HEK293 (cell line): Measurements from ENCODE around the gene HSFX3.

Source experiments
- EGR2 ChIP-seq: fragments of 450-650 bp; formaldehyde crosslinking; IDR thresholded peaks from 2 replicates; pipeline ENCODE4 v1.5.1; 2016; ENCODE audit warnings: low read depth, missing biosample characterization, missing genetic modification characterization
- KLF16 ChIP-seq: fragments of 450-650 bp; formaldehyde crosslinking; IDR thresholded peaks from 2 replicates; pipeline ENCODE4 v1.5.1; 2017; ENCODE audit warnings: missing biosample characterization, missing genetic modification characterization
- OSR2 ChIP-seq: fragments of 450-650 bp; formaldehyde crosslinking; IDR thresholded peaks from 2 replicates; pipeline ENCODE4 v1.5.1; 2016; ENCODE audit warnings: missing biosample characterization, missing genetic modification characterization
- TRIM28 ChIP-seq: IDR thresholded peaks from 2 replicates; pipeline ENCODE4 v1.6.1; 2011; ENCODE audit warnings: low read length, control low read depth, borderline replicate concordance
- ZBTB20 ChIP-seq: fragments of 450-650 bp; formaldehyde crosslinking; IDR thresholded peaks from 2 replicates; pipeline ENCODE4 v1.5.1; 2016; ENCODE audit warnings: missing biosample characterization, missing genetic modification characterization
- ZBTB48 ChIP-seq: fragments of 450-650 bp; formaldehyde crosslinking; IDR thresholded peaks from 2 replicates; pipeline ENCODE4 v1.5.1; 2016; ENCODE audit warnings: missing biosample characterization, missing genetic modification characterization
- ZFHX2 ChIP-seq: fragments of 450-650 bp; formaldehyde crosslinking; conservative IDR thresholded peaks from 2 replicates; pipeline ENCODE4 v1.5.1; 2016; ENCODE audit warnings: missing biosample characterization, missing genetic modification characterization
- ZFP69B ChIP-seq: fragments of 450-650 bp; formaldehyde crosslinking; IDR thresholded peaks from 2 replicates; pipeline ENCODE4 v1.5.1; 2016; ENCODE audit warnings: missing biosample characterization, missing genetic modification characterization
- ZNF146 ChIP-seq: fragments of 450-650 bp; formaldehyde crosslinking; IDR thresholded peaks from 2 replicates; pipeline ENCODE4 v1.5.1; 2016; ENCODE audit warnings: missing biosample characterization, missing genetic modification characterization
- ZNF16 ChIP-seq: fragments of 450-650 bp; formaldehyde crosslinking; IDR thresholded peaks from 2 replicates; pipeline ENCODE4 v1.5.1; 2016; ENCODE audit warnings: low read depth, missing biosample characterization, missing genetic modification characterization
- ZNF2 ChIP-seq: fragments of 450-650 bp; formaldehyde crosslinking; IDR thresholded peaks from 2 replicates; pipeline ENCODE4 v1.5.1; 2016; ENCODE audit warnings: missing biosample characterization, missing genetic modification characterization
- ZNF223 ChIP-seq: fragments of 450-650 bp; formaldehyde crosslinking; IDR thresholded peaks from 2 replicates; pipeline ENCODE4 v1.5.1; 2016; ENCODE audit warnings: missing biosample characterization, missing genetic modification characterization
- ZNF311 ChIP-seq: fragments of 450-650 bp; formaldehyde crosslinking; IDR thresholded peaks from 2 replicates; pipeline ENCODE4 v1.5.1; 2017; ENCODE audit warnings: missing biosample characterization, missing genetic modification characterization, borderline replicate concordance
- ZNF37A ChIP-seq: fragments of 450-650 bp; IDR thresholded peaks from 2 replicates; pipeline ENCODE4 v1.5.1; 2018; ENCODE audit warnings: missing biosample characterization, missing genetic modification characterization
- ZNF514 ChIP-seq: fragments of 450-650 bp; formaldehyde crosslinking; IDR thresholded peaks from 2 replicates; pipeline ENCODE4 v1.5.1; 2016; ENCODE audit warnings: missing biosample characterization, missing genetic modification characterization
- ZNF529 ChIP-seq: fragments of 450-650 bp; formaldehyde crosslinking; IDR thresholded peaks from 2 replicates; pipeline ENCODE4 v1.5.1; 2017; ENCODE audit warnings: missing genetic modification characterization, missing biosample characterization; ENCODE audit not compliant: insufficient replicate concordance
- ZNF585B ChIP-seq: fragments of 450-650 bp; formaldehyde crosslinking; IDR thresholded peaks from 2 replicates; pipeline ENCODE4 v1.5.1; 2016; ENCODE audit warnings: missing biosample characterization, missing genetic modification characterization
- ZNF777 ChIP-seq: fragments of 450-650 bp; formaldehyde crosslinking; IDR thresholded peaks from 2 replicates; pipeline ENCODE4 v1.5.1; 2017; ENCODE audit warnings: missing biosample characterization, missing genetic modification characterization, borderline replicate concordance
- ZNF791 ChIP-seq: fragments of 450-650 bp; formaldehyde crosslinking; IDR thresholded peaks from 2 replicates; pipeline ENCODE4 v1.5.1; 2016; ENCODE audit warnings: missing biosample characterization, missing genetic modification characterization
- TF ChIP-seq, protein P1 (sequence below): fragments of 450-650 bp; formaldehyde crosslinking; IDR thresholded peaks from 2 replicates; pipeline ENCODE4 v1.5.1; 2016; ENCODE audit warnings: missing biosample characterization, missing genetic modification characterization
- TF ChIP-seq, protein P2 (sequence below): fragments of 450-650 bp; formaldehyde crosslinking; IDR thresholded peaks from 2 replicates; pipeline ENCODE4 v1.5.1; 2016; ENCODE audit warnings: missing biosample characterization, missing genetic modification characterization, borderline replicate concordance
- TF ChIP-seq, protein P3 (sequence below): fragments of 450-650 bp; formaldehyde crosslinking; IDR thresholded peaks from 2 replicates; pipeline ENCODE4 v1.5.1; 2016; ENCODE audit warnings: missing biosample characterization, missing genetic modification characterization
- TF ChIP-seq, protein P4 (sequence below): fragments of 450-650 bp; formaldehyde crosslinking; IDR thresholded peaks from 2 replicates; pipeline ENCODE4 v1.5.1; 2016; ENCODE audit warnings: missing biosample characterization, missing genetic modification characterization
- TF ChIP-seq, protein P5 (sequence below): fragments of 450-650 bp; formaldehyde crosslinking; IDR thresholded peaks from 2 replicates; pipeline ENCODE4 v1.5.1; 2016; ENCODE audit warnings: missing biosample characterization, missing genetic modification characterization
- TF ChIP-seq, protein P6 (sequence below): fragments of 450-650 bp; formaldehyde crosslinking; IDR thresholded peaks from 2 replicates; pipeline ENCODE4 v1.5.1; 2016; ENCODE audit warnings: missing biosample characterization, missing genetic modification characterization

The HSFX3 gene

DNA sequence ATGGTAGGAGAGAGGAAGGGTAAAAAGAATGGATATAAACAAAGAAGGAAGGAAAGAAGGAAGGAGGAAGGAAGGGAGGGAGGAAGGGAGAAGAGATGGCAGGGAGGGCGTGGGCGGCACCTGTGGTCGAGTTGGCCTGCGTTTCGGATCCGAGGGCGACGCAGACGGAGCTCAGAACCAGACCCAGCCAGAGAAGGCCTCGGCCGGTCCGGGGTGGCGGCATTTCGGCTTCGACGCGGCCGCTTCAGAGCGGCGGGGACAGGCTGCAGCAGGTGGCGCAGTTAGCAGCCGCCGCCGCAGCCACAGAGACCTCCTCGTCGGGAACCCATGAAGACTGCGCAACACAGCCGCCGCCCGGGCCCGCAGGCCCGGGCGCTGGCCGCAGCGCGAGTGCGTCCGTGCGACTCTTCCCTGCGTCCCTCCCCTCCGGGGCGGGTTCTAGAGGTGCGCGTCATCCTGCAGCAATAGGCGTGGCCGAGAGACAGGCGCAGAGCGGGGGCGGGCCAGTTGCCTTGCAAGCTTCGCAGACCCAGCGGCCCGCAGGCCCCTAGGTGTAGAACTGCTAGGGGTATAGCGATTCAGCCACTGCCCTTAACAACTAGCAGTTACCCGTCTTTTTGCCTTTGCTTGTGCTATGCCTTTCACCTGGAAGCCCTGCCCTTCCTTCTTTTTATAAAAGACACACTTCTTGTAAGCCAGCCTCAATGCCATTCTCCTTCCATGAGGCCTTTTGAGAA, 44.6 kb downstream of the HSFX3 start, which contains the start of gene IDS (continued):
- TF ChIP-seq, protein P1, sequence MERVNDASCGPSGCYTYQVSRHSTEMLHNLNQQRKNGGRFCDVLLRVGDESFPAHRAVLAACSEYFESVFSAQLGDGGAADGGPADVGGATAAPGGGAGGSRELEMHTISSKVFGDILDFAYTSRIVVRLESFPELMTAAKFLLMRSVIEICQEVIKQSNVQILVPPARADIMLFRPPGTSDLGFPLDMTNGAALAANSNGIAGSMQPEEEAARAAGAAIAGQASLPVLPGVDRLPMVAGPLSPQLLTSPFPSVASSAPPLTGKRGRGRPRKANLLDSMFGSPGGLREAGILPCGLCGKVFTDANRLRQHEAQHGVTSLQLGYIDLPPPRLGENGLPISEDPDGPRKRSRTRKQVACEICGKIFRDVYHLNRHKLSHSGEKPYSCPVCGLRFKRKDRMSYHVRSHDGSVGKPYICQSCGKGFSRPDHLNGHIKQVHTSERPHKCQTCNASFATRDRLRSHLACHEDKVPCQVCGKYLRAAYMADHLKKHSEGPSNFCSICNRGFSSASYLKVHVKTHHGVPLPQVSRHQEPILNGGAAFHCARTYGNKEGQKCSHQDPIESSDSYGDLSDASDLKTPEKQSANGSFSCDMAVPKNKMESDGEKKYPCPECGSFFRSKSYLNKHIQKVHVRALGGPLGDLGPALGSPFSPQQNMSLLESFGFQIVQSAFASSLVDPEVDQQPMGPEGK = peak; percentile 19; the same call in 1 of the 2 replicates
- TF ChIP-seq, protein P2, sequence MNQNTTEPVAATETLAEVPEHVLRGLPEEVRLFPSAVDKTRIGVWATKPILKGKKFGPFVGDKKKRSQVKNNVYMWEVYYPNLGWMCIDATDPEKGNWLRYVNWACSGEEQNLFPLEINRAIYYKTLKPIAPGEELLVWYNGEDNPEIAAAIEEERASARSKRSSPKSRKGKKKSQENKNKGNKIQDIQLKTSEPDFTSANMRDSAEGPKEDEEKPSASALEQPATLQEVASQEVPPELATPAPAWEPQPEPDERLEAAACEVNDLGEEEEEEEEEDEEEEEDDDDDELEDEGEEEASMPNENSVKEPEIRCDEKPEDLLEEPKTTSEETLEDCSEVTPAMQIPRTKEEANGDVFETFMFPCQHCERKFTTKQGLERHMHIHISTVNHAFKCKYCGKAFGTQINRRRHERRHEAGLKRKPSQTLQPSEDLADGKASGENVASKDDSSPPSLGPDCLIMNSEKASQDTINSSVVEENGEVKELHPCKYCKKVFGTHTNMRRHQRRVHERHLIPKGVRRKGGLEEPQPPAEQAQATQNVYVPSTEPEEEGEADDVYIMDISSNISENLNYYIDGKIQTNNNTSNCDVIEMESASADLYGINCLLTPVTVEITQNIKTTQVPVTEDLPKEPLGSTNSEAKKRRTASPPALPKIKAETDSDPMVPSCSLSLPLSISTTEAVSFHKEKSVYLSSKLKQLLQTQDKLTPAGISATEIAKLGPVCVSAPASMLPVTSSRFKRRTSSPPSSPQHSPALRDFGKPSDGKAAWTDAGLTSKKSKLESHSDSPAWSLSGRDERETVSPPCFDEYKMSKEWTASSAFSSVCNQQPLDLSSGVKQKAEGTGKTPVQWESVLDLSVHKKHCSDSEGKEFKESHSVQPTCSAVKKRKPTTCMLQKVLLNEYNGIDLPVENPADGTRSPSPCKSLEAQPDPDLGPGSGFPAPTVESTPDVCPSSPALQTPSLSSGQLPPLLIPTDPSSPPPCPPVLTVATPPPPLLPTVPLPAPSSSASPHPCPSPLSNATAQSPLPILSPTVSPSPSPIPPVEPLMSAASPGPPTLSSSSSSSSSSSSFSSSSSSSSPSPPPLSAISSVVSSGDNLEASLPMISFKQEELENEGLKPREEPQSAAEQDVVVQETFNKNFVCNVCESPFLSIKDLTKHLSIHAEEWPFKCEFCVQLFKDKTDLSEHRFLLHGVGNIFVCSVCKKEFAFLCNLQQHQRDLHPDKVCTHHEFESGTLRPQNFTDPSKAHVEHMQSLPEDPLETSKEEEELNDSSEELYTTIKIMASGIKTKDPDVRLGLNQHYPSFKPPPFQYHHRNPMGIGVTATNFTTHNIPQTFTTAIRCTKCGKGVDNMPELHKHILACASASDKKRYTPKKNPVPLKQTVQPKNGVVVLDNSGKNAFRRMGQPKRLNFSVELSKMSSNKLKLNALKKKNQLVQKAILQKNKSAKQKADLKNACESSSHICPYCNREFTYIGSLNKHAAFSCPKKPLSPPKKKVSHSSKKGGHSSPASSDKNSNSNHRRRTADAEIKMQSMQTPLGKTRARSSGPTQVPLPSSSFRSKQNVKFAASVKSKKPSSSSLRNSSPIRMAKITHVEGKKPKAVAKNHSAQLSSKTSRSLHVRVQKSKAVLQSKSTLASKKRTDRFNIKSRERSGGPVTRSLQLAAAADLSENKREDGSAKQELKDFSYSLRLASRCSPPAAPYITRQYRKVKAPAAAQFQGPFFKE = no peak
- no peak for TF ChIP-seq OSR2 (tag by site-specific recombination)
- peak; percentile 46; the same call in 1 of the 2 replicates for TF ChIP-seq ZNF777 (tag by site-specific recombination)
- TF ChIP-seq ZNF791 (tag by site-specific recombination) = no peak
- no peak for TF ChIP-seq ZNF37A
- TF ChIP-seq, protein P3, sequence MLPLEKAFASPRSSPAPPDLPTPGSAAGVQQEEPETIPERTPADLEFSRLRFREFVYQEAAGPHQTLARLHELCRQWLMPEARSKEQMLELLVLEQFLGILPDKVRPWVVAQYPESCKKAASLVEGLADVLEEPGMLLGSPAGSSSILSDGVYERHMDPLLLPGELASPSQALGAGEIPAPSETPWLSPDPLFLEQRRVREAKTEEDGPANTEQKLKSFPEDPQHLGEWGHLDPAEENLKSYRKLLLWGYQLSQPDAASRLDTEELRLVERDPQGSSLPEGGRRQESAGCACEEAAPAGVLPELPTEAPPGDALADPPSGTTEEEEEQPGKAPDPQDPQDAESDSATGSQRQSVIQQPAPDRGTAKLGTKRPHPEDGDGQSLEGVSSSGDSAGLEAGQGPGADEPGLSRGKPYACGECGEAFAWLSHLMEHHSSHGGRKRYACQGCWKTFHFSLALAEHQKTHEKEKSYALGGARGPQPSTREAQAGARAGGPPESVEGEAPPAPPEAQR (tag by site-specific recombination) = no peak
- peak; percentile 19; the same call in 1 of the 2 replicates for TF ChIP-seq ZBTB20
- peak; percentile 80 for TF ChIP-seq ZFHX2
- peak; percentile 64; the same call in 1 of the 2 replicates for TF ChIP-seq ZBTB48 (tag by site-specific recombination)
- 0 out of 2 replicates have a peak, but pooled peaks have one; percentile 22 for TF ChIP-seq ZNF2 (tag by site-specific recombination)
- no peak for TF ChIP-seq ZNF223
- TF ChIP-seq, protein P4, sequence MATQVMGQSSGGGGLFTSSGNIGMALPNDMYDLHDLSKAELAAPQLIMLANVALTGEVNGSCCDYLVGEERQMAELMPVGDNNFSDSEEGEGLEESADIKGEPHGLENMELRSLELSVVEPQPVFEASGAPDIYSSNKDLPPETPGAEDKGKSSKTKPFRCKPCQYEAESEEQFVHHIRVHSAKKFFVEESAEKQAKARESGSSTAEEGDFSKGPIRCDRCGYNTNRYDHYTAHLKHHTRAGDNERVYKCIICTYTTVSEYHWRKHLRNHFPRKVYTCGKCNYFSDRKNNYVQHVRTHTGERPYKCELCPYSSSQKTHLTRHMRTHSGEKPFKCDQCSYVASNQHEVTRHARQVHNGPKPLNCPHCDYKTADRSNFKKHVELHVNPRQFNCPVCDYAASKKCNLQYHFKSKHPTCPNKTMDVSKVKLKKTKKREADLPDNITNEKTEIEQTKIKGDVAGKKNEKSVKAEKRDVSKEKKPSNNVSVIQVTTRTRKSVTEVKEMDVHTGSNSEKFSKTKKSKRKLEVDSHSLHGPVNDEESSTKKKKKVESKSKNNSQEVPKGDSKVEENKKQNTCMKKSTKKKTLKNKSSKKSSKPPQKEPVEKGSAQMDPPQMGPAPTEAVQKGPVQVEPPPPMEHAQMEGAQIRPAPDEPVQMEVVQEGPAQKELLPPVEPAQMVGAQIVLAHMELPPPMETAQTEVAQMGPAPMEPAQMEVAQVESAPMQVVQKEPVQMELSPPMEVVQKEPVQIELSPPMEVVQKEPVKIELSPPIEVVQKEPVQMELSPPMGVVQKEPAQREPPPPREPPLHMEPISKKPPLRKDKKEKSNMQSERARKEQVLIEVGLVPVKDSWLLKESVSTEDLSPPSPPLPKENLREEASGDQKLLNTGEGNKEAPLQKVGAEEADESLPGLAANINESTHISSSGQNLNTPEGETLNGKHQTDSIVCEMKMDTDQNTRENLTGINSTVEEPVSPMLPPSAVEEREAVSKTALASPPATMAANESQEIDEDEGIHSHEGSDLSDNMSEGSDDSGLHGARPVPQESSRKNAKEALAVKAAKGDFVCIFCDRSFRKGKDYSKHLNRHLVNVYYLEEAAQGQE (tag by site-specific recombination) = no peak
- no peak; the same call in 1 of the 2 replicates for TF ChIP-seq KLF16 (tag by site-specific recombination)
- peak; percentile 57; the same call in 1 of the 2 replicates for TF ChIP-seq EGR2 (tag by site-specific recombination)
- no peak for TF ChIP-seq ZNF146 (tag by site-specific recombination)
- TF ChIP-seq ZNF514 = no peak
- TF ChIP-seq, protein P5, sequence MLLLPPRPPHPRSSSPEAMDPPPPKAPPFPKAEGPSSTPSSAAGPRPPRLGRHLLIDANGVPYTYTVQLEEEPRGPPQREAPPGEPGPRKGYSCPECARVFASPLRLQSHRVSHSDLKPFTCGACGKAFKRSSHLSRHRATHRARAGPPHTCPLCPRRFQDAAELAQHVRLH = no peak
- no peak for TF ChIP-seq TRIM28
- TF ChIP-seq ZNF16 = no peak
- no peak for TF ChIP-seq ZFP69B
- TF ChIP-seq, protein P6, sequence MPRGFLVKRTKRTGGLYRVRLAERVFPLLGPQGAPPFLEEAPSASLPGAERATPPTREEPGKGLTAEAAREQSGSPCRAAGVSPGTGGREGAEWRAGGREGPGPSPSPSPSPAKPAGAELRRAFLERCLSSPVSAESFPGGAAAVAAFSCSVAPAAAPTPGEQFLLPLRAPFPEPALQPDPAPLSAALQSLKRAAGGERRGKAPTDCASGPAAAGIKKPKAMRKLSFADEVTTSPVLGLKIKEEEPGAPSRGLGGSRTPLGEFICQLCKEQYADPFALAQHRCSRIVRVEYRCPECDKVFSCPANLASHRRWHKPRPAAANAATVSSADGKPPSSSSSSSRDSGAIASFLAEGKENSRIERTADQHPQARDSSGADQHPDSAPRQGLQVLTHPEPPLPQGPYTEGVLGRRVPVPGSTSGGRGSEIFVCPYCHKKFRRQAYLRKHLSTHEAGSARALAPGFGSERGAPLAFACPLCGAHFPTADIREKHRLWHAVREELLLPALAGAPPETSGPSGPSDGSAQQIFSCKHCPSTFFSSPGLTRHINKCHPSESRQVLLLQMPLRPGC (tag by site-specific recombination) = peak; percentile 21; the same call in 1 of the 2 replicates
- no peak for TF ChIP-seq ZNF311 (tag by site-specific recombination)
- TF ChIP-seq ZNF529 = no peak
- no peak for TF ChIP-seq ZNF585B
